ENCODE measurements around the gene ILDR1.

GRCh38 chr3:122055215-122055614, 33.2 kb upstream of the ILDR1 start, which contains the start of gene CD86:
- TF ChIP-seq ZNF274 (IDR thresholded peaks at IDR 0.05; ENCODE audit: low read depth, low read length) = no peak
- TF ChIP-seq YY1 (IDR thresholded peaks at IDR 0.05; ENCODE audit: insufficient read depth, insufficient read length) = no peak
